Thyroid gland (tissue), 4 donors: Measurements from ENCODE around the gene DUSP7. TPM values are rescaled to one million over a fixed set of nuclear protein-coding genes. Genes with fewer than 3 reads are reported as not detected.

Experiments used
- DNase-seq, 2 donors: peaks; one replicate each; pipeline ENCODE4 v3.0.0-alpha.2; 2019
- H3K27ac ChIP-seq, 3 donors: fragments of 200-600 bp; sonication (generic); 1 replicate in 2 of 3; 2 replicates in 1 of 3; pipeline ENCODE4 v1.5.1; 2016 to 2019; ENCODE audit warnings: mild to moderate bottlenecking in 1 of 3, moderate library complexity in 1 of 3
- H3K27me3 ChIP-seq: fragments of 200-600 bp; sonication (generic); one replicate; pipeline ENCODE4 v1.5.1; 2019
- H3K36me3 ChIP-seq, 2 donors: fragments of 200-600 bp; sonication (generic); one replicate each; pipeline ENCODE4 v1.5.1; 2016 to 2019
- H3K4me1 ChIP-seq, 2 donors: fragments of 200-600 bp; sonication (generic); one replicate each; pipeline ENCODE4 v1.5.1; 2017 to 2019
- H3K4me3 ChIP-seq, 3 donors: fragments of 200-600 bp; sonication (generic); replicated peaks in 1 of 3; 1 replicate in 2 of 3; 2 replicates in 1 of 3; pipeline ENCODE4 v1.5.1; 2016; ENCODE audit warnings: mild to moderate bottlenecking in 1 of 3
- H3K9me3 ChIP-seq: fragments of 200-600 bp; sonication (generic); one replicate; pipeline ENCODE4 v1.5.1; 2017
- CTCF ChIP-seq, 6 experiments: fragments of 200-600 bp in 3 of 6; fragments of 450-650 bp in 3 of 6; sonication (generic) in 3 of 6; IDR thresholded peaks; one replicate each; pipeline ENCODE4 v1.5.1; 2016 to 2019; ENCODE audit warnings: antibody characterized with exemption in 6 of 6, mild to moderate bottlenecking in 2 of 6, inconsistent platforms in 1 of 6, moderate library complexity in 1 of 6
- POLR2A ChIP-seq, 2 donors: fragments of 450-650 bp; IDR thresholded peaks; one replicate each; pipeline ENCODE4 v1.6.1; 2017; ENCODE audit warnings: antibody characterized with exemption in 2 of 2, mild to moderate bottlenecking in 2 of 2, moderate library complexity in 1 of 2
- WGBS, 2 donors: methylation state at CpG; one replicate each; pipeline ENCODE4 v1.1.5; 2017; 5-methylcytosine and 5-hydroxymethylcytosine counted together
- intact Hi-C: fragments of 100-400 bp; cut with DNase I; formaldehyde crosslinking; loops from one replicate; pipeline ENCODE4 v1.15.1; 2023
- total RNA-seq, 4 donors: library from RNA; depleted of rRNA; stranded (reverse); fragments of >200 nt; gene quantifications; one replicate each; pipeline ENCODE4 v1.2.3, GENCODE V29; 2016

Gene DUSP7
- total RNA-seq, 4 donors from 2014 or later, result 6.9 to 10.6 (median 10.4) TPM

- intact Hi-C loops, result no loop called here
- peak; percentile 68 for DNase-seq
- 49 to 53% methylated on average over 10 to 12 of the region's 12 CpGs for WGBS, 2 donors
Observed at GRCh38 chr3:52090131-52090932, 34.0 kb upstream of the DUSP7 start.

GRCh38 chr3:52089691-52090090 lies 33.3 kb upstream of the DUSP7 start:
- Histone ChIP-seq H3K27me3 (no peaks in the 10 kb centered on the region), H3K27ac (peak overlapping the region; percentile 82 to 90 (median 89)), H3K9me3 (no peaks in the 10 kb centered on the region), H3K4me3 (no peak overlapping the region), H3K36me3 (no peaks in the 10 kb centered on the region), H3K4me1 (peaks cover 23 to 62% of the 10 kb centered on the region in 2 donors)
- WGBS, 2 donors, result 69 to 80% methylated on average over 4 of the region's 4 CpGs
- intact Hi-C loops, result no loop called here
- peak in 1 of 2 donors; percentile 39 for DNase-seq
- TF ChIP-seq CTCF (IDR thresholded peaks at IDR 0.05) (no peak), POLR2A (IDR thresholded peaks at IDR 0.05) (no peak)

More at GRCh38 chr3:52090131-52090932, 34.0 kb upstream of the DUSP7 start:
- H3K9me3 ChIP-seq, result no peaks in the 10 kb centered on the region
- peaks cover 23 to 62% of the 10 kb centered on the region in 2 donors for H3K4me1 ChIP-seq
- H3K27ac ChIP-seq, result peak overlapping the region; percentile 82 to 90 (median 89)
- H3K27me3 ChIP-seq, result no peaks in the 10 kb centered on the region
- H3K36me3 ChIP-seq, result no peaks in the 10 kb centered on the region
- H3K4me3 ChIP-seq, result no peak overlapping the region
- TF ChIP-seq CTCF (IDR thresholded peaks at IDR 0.05) (no peak), POLR2A (IDR thresholded peaks at IDR 0.05) (no peak)

- Histone ChIP-seq H3K9me3 (no peaks in the 10 kb centered on the region), H3K27ac (peak overlapping the region in 2 of 3 donors; percentile 89 to 90), H3K4me3 (no peak overlapping the region), H3K27me3 (no peaks in the 10 kb centered on the region), H3K4me1 (peaks cover 23 to 57% of the 10 kb centered on the region in 2 donors), H3K36me3 (no peaks in the 10 kb centered on the region)
- TF ChIP-seq CTCF (IDR thresholded peaks at IDR 0.05) (no peak), POLR2A (IDR thresholded peaks at IDR 0.05) (no peak)
- WGBS, 2 donors, result 74 to 77% methylated on average over 15 to 16 of the region's 17 CpGs
- peak in 1 of 2 donors; percentile 21 for DNase-seq
- intact Hi-C loops, result no loop called here
Observed at GRCh38 chr3:52088445-52089367, 32.3 kb upstream of the DUSP7 start.

- DNase-seq, result no peak
- Histone ChIP-seq H3K4me1 (peaks cover 23 to 54% of the 10 kb centered on the region in 2 donors), H3K4me3 (no peak overlapping the region), H3K36me3 (no peaks in the 10 kb centered on the region), H3K27me3 (no peaks in the 10 kb centered on the region), H3K27ac (peak overlapping the region in 1 of 3 donors; percentile 11), H3K9me3 (no peaks in the 10 kb centered on the region)
- 82 to 93% methylated on average over 2 to 3 of the region's 3 CpGs for WGBS, 2 donors
- TF ChIP-seq POLR2A (IDR thresholded peaks at IDR 0.05), result no peak
- no peak for TF ChIP-seq CTCF (IDR thresholded peaks at IDR 0.05)
- intact Hi-C loops, result no loop called here
Observed at GRCh38 chr3:52087731-52088130, 31.4 kb upstream of the DUSP7 start.
